Measurements from ENCODE around the gene AK5. TPM values are rescaled to one million over a fixed set of nuclear protein-coding genes. Genes with fewer than 3 reads are reported as not detected.
"Not testable (repeated sequence)": the region's sequence is repeated elsewhere in the genome, so short reads cannot be mapped to it uniquely, and the experiment has no call there.

AK5 gene
- total RNA-seq, 2 donors from 2014 or later: 4.4 to 7.2 TPM

DNA sequence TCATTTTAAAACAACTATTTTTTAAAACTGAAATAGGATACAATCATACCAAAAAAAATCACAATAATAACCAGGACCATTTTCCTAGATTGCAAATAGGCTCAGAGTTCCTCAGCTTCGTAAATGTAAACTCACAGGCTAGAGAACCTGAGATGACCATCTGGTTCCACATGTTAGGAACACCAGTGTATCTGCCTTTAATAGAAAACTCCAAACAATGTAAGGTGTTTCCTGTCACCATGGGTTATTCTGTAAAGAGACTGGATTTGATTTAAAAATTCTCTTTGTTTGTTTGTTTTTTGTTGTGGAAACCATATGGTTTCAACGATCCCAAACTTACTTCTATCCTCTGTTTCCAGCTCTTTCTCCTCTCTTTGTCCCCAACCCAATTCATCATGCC is 203.1 kb downstream of the AK5 start:
- ATAC-seq (replicated peaks in 1 of 2): no peak
- no peak overlapping the region for H3K4me3 Mint-ChIP-seq
- H3K27me3 Mint-ChIP-seq (ENCODE audit: low read depth): no peaks in the 10 kb centered on the region

DNA sequence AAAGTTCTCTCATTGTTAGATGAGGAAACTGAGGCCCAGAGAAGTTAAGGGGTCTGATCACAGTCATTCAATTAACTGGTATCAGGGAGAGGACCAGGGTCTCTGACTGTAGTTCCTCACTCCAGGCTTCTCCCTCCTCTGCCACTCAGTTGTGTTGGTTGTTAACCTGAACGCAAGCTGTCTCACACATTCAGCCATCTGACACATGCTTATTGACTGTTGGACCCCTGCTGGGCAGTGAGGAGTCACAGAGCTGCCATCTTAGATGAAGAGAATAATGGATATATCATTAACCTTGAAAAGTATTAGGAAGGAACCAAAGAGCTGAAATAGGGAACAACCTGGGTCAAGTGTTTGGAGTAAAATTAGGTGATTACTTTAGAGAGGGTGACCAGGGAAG is 205.8 kb downstream of the AK5 start:
- DNase-seq (no peak), ATAC-seq (replicated peaks in 1 of 2) (no peak)
- no peak overlapping the region for H3K27ac Mint-ChIP-seq
- H3K4me3 Mint-ChIP-seq: no peak overlapping the region
- no peaks in the 10 kb centered on the region for H3K9me3 Mint-ChIP-seq
- H3K4me1 Mint-ChIP-seq (ENCODE audit: low read depth): no peaks in the 10 kb centered on the region
- no peaks in the 10 kb centered on the region for H3K36me3 Mint-ChIP-seq (ENCODE audit: insufficient read depth in 2 of 2)
- no peaks in the 10 kb centered on the region for H3K27me3 Mint-ChIP-seq (ENCODE audit: low read depth)

More for the DNA sequence above, 203.1 kb downstream of the AK5 start:
- no peak for DNase-seq
- Mint-ChIP-seq H3K9me3 (no peaks in the 10 kb centered on the region), H3K4me1 (ENCODE audit: low read depth) (no peaks in the 10 kb centered on the region), H3K27ac (no peak overlapping the region), H3K36me3 (ENCODE audit: insufficient read depth in 2 of 2) (no peaks in the 10 kb centered on the region)

DNA sequence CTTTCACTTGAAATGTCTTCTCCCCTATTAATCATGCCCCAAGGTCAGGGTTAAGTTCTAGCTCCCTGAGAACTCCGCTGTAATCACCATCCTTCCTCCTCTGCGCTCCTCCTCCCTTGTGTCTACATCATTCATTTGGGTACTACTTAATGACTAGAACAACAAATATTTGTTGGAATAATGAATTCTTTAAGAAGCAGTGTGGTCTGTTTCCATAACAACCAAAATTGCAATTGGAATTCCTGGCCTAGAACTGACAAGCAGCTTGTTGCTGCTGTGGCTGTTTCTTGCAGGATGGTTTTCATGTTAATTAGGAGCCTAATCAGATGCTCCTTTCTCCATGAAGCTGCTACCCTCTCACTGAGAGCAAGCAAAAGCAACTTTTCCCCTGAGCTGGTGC is 208.1 kb downstream of the AK5 start:
- no peak for ATAC-seq (replicated peaks in 1 of 2)

DNA sequence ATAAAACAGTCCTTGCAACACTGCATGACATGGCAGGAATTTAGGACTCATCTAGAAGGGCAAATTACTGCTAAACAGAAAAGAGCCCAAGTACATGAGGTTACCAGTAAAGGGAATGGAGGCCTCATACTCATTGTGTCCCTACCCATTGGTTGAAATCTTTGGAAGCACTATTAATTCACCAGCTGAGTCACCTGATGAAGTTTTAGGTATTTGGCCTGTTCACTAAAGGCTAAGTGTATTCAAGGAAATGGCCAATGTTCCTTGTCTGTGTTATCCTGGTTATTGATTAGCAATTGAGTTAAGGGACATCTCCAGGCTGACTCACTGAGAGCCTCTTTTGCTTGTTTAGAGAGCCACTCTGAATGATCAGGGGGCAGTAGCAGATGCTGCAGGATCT is 212.2 kb downstream of the AK5 start:
- Mint-ChIP-seq H3K36me3 (ENCODE audit: insufficient read depth in 2 of 2) (peaks cover 3 to 7% of the 10 kb centered on the region in 2 donors), H3K27ac (no peak overlapping the region), H3K4me3 (no peak overlapping the region), H3K9me3 (peaks cover 7 to 8% of the 10 kb centered on the region in 2 donors), H3K4me1 (ENCODE audit: low read depth) (no peaks in the 10 kb centered on the region), H3K27me3 (ENCODE audit: low read depth) (no peaks in the 10 kb centered on the region)
- no peak for ATAC-seq (replicated peaks in 1 of 2)
- DNase-seq: no peak

More for the DNA sequence above, 208.1 kb downstream of the AK5 start:
- Mint-ChIP-seq H3K4me3 (no peak overlapping the region), H3K27me3 (ENCODE audit: low read depth) (no peaks in the 10 kb centered on the region), H3K27ac (no peak overlapping the region), H3K9me3 (no peaks in the 10 kb centered on the region), H3K4me1 (ENCODE audit: low read depth) (no peaks in the 10 kb centered on the region), H3K36me3 (ENCODE audit: insufficient read depth in 2 of 2) (no peaks in the 10 kb centered on the region)
- DNase-seq: no peak

DNA sequence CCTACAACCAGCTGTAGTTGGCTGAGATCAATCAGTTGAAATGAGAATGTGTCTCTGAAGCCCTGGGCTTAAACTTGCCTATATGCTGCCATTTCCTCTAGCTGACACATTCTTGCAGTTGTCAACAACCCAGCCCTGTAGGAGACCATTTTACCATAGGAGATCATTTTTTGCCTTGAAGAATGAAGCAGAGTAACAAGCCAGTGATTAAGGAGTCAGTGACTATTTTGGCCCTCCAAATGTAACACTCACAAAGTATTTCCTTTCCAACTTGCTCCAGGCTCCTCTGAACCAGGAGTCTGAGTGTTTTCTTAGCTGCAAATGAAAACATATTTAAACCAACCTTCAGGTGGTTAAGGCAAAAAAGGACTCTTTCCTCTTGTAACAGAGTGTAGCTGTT is 217.1 kb downstream of the AK5 start:
- Mint-ChIP-seq H3K27ac (no peak overlapping the region), H3K9me3 (peaks cover 7 to 8% of the 10 kb centered on the region in 2 donors), H3K27me3 (ENCODE audit: low read depth) (no peaks in the 10 kb centered on the region), H3K36me3 (ENCODE audit: insufficient read depth in 2 of 2) (peaks cover 3 to 7% of the 10 kb centered on the region in 2 donors), H3K4me3 (no peak overlapping the region), H3K4me1 (ENCODE audit: low read depth) (no peaks in the 10 kb centered on the region)
- no peak for ATAC-seq (replicated peaks in 1 of 2)
- no peak for DNase-seq

DNA sequence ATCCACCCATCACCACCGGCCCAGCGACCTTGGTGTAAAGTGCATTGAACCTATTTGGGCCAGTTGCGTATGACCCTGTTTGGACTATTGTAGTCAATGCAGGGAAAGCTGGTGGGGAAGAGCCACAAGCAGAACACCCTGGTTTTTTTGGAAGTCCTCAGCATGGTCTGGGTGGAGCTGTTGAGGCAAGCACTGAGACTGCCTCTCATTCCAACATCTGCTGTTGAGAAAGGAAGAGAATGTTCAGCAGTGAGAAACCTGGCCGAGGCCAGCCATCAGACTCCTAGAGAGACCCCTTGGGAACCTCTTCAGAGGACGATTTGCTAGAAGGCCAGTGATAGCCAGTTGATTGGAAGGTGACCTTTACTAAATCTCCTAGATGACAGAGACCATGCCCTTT is 217.6 kb downstream of the AK5 start:
- DNase-seq (no peak), ATAC-seq (replicated peaks in 1 of 2) (no peak)
- peaks cover 2% of the 10 kb centered on the region for H3K4me1 Mint-ChIP-seq (ENCODE audit: low read depth)
- H3K27ac Mint-ChIP-seq: no peak overlapping the region
- H3K36me3 Mint-ChIP-seq (ENCODE audit: insufficient read depth in 2 of 2): peaks cover 3 to 7% of the 10 kb centered on the region in 2 donors
- H3K4me3 Mint-ChIP-seq: no peak overlapping the region
- H3K9me3 Mint-ChIP-seq: peaks cover 7 to 8% of the 10 kb centered on the region in 2 donors
- H3K27me3 Mint-ChIP-seq (ENCODE audit: low read depth): no peaks in the 10 kb centered on the region

DNA sequence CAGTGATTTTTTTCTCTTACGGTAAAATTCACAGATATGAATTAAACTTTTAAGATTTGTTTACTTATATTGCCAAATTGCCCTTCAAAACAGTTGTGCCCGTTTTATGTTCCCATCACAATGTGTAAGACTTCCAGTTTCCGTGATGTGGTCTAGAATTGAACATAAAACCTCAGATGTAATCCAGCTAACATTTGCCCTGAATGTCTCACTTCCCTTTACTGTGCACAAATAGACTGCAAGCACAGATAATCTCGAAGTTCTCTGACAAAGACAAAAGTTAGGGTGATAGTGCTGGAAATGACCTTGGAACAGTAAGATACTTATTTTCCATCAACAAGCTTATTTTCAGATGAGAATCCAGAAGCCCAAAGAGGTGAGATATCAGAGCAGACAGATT is 223.2 kb downstream of the AK5 start:
- H3K4me3 Mint-ChIP-seq: peak overlapping the region in 1 of 2 donors; percentile 42
- ATAC-seq (replicated peaks in 1 of 2) (peak in 1 of 2 donors; percentile 64), DNase-seq (no peak)
- H3K4me1 Mint-ChIP-seq (ENCODE audit: low read depth): peaks cover 12% of the 10 kb centered on the region
- H3K9me3 Mint-ChIP-seq: no peaks in the 10 kb centered on the region
- no peak overlapping the region for H3K27ac Mint-ChIP-seq
- no peaks in the 10 kb centered on the region for H3K36me3 Mint-ChIP-seq (ENCODE audit: insufficient read depth in 2 of 2)
- no peaks in the 10 kb centered on the region for H3K27me3 Mint-ChIP-seq (ENCODE audit: low read depth)

DNA sequence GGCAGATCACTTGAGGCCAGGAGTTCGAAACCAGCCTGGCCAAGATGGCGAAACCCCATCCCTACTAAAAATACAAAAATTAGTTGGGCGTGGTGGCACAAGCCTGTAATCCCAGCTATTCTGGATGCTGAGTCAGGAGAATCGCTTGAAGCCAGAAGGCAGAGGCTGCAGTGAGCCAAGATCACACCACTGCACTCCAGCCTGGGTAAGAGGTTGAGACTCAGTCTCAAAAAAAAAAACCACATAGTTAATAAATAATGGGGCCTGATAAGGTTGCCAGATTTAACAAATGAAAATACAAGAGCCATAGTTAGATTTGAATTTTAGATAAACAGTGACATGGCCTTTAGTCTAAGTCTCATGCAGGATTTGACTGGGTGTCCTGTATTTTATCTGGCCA is 225.0 kb downstream of the AK5 start:
- H3K9me3 Mint-ChIP-seq: no peaks in the 10 kb centered on the region
- ATAC-seq (replicated peaks in 1 of 2) (no peak), DNase-seq (no peak)
- no peaks in the 10 kb centered on the region for H3K36me3 Mint-ChIP-seq (ENCODE audit: insufficient read depth in 2 of 2)
- no peaks in the 10 kb centered on the region for H3K27me3 Mint-ChIP-seq (ENCODE audit: low read depth)
- H3K4me3 Mint-ChIP-seq: no peak overlapping the region
- H3K27ac Mint-ChIP-seq: no peak overlapping the region
- peaks cover 12% of the 10 kb centered on the region for H3K4me1 Mint-ChIP-seq (ENCODE audit: low read depth)

DNA sequence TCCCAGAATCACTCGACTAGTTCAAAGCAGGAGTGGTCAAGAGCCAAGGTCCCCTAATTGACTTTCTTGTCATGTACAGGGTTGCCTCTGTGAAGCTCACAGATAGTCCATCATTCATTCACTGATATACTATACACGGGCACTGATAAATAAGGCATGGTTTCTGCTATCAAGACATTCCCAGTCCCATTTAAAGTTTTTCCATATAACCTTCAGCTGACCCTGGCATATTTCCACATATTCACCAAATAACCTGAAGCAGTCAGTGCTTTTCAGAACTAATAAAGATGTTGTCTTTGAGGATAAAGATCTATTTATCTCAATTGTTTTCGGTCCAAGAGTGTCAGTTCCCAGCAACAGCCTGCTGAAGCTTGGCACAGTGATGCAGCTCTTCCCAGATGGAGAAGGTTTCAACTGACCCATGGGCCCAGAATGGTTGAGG is 227.3 kb downstream of the AK5 start:
- ATAC-seq (replicated peaks in 1 of 2): no peak
- no peak overlapping the region for H3K27ac Mint-ChIP-seq
- no peak for DNase-seq
- H3K4me3 Mint-ChIP-seq: no peak overlapping the region
- H3K4me1 Mint-ChIP-seq (ENCODE audit: low read depth): peaks cover 12% of the 10 kb centered on the region
- no peaks in the 10 kb centered on the region for H3K36me3 Mint-ChIP-seq (ENCODE audit: insufficient read depth in 2 of 2)
- no peaks in the 10 kb centered on the region for H3K9me3 Mint-ChIP-seq
- H3K27me3 Mint-ChIP-seq (ENCODE audit: low read depth): no peaks in the 10 kb centered on the region

DNA sequence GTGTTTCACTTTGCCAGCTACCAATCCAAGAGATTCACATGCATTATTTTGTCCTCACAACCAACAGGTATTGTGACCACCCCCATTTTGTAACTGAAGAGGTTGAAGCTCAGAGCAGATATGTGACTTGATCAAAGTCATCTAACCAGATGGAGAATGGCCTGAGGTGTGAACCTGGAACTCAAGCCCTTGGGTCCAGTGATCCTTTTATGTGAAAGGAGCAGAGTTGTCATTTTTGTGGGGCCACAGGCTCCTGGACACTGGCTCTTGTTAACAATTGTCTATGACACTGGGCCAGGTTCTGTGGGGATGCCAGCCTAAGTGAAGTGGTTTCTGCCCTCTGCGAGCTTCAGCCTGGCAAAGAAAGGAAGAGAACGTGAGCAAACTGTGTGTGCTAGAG is 228.1 kb downstream of the AK5 start:
- ATAC-seq (replicated peaks in 1 of 2) (no peak), DNase-seq (no peak)
- no peaks in the 10 kb centered on the region for H3K9me3 Mint-ChIP-seq
- H3K27ac Mint-ChIP-seq: no peak overlapping the region
- peaks cover 6% of the 10 kb centered on the region for H3K4me1 Mint-ChIP-seq (ENCODE audit: low read depth)
- no peaks in the 10 kb centered on the region for H3K27me3 Mint-ChIP-seq (ENCODE audit: low read depth)
- H3K4me3 Mint-ChIP-seq: no peak overlapping the region
- no peaks in the 10 kb centered on the region for H3K36me3 Mint-ChIP-seq (ENCODE audit: insufficient read depth in 2 of 2)

DNA sequence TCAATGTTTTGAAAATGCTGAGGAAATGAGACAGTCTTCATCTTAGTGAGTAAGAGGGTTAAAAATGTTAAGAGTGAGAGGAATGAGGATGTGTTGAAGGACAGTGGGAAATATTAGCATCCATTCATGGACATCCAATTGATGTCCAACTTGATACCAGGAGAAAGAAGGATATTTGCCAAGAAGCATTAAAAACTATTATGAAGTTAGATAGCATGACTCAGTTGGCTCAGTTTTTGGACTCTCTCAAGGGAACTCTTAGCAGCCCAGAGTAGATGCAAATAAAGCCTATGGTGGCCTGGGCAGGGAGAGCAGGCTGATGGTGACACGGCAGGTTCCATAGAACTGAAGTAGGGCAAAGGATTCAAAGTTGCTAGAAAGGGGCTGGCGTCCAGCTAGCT is 229.6 kb downstream of the AK5 start:
- no peak overlapping the region for H3K27ac Mint-ChIP-seq
- no peaks in the 10 kb centered on the region for H3K27me3 Mint-ChIP-seq (ENCODE audit: low read depth)

DNA sequence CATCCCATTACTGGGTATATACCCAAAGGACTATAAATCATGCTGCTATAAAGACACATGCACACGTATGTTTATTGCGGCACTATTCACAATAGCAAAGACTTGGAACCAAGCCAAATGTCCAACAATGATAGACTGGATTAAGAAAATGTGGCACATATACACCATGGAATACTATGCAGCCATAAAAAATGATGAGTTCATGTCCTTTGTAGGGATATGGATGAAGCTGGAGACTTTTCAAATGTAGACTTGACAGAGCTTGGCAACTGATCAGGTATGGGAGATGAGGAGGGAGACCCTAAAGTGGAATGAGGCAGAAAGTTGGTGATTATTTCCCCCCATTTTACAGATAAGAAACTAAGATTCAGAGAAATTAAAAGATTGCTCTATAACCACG is 230.8 kb downstream of the AK5 start:
- not testable (repeated sequence) for H3K4me1 Mint-ChIP-seq (ENCODE audit: low read depth); H3K9me3 Mint-ChIP-seq; H3K27me3 Mint-ChIP-seq (ENCODE audit: low read depth); DNase-seq; ATAC-seq (replicated peaks in 1 of 2); H3K4me3 Mint-ChIP-seq; H3K27ac Mint-ChIP-seq; H3K36me3 Mint-ChIP-seq (ENCODE audit: insufficient read depth in 2 of 2)

More for the DNA sequence above, 229.6 kb downstream of the AK5 start:
- peaks cover 0 to 1% of the 10 kb centered on the region in 2 donors for H3K36me3 Mint-ChIP-seq (ENCODE audit: insufficient read depth in 2 of 2)
- no peaks in the 10 kb centered on the region for H3K9me3 Mint-ChIP-seq
- DNase-seq (no peak), ATAC-seq (replicated peaks in 1 of 2) (no peak)
- no peak overlapping the region for H3K4me3 Mint-ChIP-seq
- peaks cover 7% of the 10 kb centered on the region for H3K4me1 Mint-ChIP-seq (ENCODE audit: low read depth)

DNA sequence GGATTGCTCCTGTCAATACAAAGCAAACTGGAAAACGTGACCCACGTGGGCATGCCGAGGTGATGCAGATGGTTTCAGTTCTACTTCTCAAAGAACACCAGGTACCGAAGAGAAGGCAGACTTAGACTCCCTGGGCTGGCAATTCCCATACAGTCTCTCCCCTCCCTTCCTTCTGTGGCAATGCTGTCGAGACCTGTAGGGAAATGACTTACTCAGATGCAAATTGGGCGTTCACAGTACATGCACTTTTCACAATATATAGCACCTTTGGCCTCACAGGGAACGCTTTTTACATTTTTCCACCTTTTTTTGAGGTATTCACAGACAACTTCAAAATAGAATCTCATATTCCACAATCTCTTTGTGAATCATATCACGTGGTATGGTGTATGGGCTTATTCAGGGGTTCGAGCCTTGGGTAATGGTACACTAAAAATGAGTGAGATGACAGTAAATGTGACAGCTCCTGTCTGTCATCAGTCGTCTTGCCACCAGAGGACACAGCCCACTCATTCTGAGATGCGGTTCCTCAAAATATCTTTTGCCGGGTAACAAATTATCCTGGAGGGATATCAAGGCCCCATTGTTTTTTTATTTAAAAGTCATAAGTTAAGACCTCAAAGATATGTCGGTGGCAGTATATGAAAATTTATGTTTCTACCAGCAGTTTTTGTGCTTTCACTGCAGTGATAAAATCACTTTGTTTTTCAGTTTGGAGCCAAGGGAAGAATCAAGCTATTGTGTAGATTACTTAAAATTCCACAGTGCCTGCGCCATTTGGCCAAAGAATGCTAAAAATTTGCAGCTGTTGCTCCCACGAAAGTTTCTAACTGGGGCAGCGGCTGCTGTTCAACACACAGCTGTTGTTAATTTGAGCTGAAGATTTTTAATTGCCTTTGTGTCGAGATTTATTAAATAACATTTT is 232.3 kb downstream of the AK5 start:
- ATAC-seq (replicated peaks in 1 of 2) (no peak), DNase-seq (no peak)
- H3K27ac Mint-ChIP-seq: no peak overlapping the region
- H3K27me3 Mint-ChIP-seq (ENCODE audit: low read depth): no peaks in the 10 kb centered on the region
- peaks cover 7% of the 10 kb centered on the region for H3K4me1 Mint-ChIP-seq (ENCODE audit: low read depth)
- H3K9me3 Mint-ChIP-seq: peaks cover 3 to 6% of the 10 kb centered on the region in 2 donors
- H3K4me3 Mint-ChIP-seq: no peak overlapping the region
- H3K36me3 Mint-ChIP-seq (ENCODE audit: insufficient read depth in 2 of 2): peaks cover 4 to 6% of the 10 kb centered on the region in 2 donors

Measured in activated T-cell treated with anti-CD3 and anti-CD28 coated beads, Interleukin-2, amount 50 U/mL, for 72 hours (primary cell).